Measurements from ENCODE around the gene LIPM. TPM values are rescaled to one million over a fixed set of nuclear protein-coding genes. Genes with fewer than 3 reads are reported as not detected.
A peak's percentile ranks its signal among the peaks of the same experiment; 100 is the strongest.

The LIPM gene
- total RNA-seq, 1 donor = not detected

DNA sequence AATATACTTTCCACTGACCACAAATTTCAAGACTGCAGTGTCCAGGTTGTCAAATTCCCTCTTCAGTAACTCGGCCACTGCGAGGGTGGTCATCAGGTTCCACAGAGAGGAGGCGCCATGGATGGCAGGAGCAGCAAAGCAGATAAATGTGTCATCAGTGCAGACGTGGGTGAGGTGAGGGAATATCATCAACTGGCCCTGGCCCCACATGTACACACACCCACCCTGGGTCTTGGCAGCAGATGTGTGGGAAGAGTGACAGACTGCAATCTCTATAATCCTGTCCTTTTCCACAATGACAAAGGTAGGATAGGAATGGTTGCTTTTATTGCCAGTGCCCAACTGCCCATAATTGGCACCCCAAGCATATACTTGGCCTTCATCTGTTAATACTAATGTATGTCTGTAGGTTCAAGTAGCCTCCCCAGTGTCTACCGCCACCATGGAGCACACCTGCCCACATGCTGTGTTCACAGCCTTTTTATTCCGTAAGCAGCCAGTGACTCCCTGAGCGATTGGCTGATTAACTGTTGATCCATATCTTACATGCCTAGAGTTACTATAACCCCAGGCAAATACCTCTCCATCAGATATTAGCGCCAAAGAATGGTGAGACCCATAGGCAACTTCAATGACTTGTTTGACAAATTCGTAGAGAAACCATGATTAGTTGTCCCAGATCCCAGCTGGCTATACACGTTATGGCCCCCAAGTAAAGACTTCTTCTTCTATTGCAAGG is 16.3 kb upstream of the LIPM start:
- no peak for DNase-seq (ENCODE audit: low read depth)
- TF ChIP-seq, protein P1, sequence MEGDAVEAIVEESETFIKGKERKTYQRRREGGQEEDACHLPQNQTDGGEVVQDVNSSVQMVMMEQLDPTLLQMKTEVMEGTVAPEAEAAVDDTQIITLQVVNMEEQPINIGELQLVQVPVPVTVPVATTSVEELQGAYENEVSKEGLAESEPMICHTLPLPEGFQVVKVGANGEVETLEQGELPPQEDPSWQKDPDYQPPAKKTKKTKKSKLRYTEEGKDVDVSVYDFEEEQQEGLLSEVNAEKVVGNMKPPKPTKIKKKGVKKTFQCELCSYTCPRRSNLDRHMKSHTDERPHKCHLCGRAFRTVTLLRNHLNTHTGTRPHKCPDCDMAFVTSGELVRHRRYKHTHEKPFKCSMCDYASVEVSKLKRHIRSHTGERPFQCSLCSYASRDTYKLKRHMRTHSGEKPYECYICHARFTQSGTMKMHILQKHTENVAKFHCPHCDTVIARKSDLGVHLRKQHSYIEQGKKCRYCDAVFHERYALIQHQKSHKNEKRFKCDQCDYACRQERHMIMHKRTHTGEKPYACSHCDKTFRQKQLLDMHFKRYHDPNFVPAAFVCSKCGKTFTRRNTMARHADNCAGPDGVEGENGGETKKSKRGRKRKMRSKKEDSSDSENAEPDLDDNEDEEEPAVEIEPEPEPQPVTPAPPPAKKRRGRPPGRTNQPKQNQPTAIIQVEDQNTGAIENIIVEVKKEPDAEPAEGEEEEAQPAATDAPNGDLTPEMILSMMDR (IDR thresholded peaks at IDR 0.05; ENCODE audit: insufficient read depth, low read depth, low read length) = no peak
- H3K4me3 ChIP-seq (ENCODE audit: low read depth, low read length) = no peak overlapping the region

- DNase-seq (ENCODE audit: low read depth) = no peak
- TF ChIP-seq, protein P1 (IDR thresholded peaks at IDR 0.05; ENCODE audit: insufficient read depth, low read depth, low read length) = no peak
- no peak overlapping the region for H3K4me3 ChIP-seq (ENCODE audit: low read depth, low read length)
Observed at GRCh38 chr10:88787463-88787862, 15.1 kb upstream of the LIPM start.

DNA sequence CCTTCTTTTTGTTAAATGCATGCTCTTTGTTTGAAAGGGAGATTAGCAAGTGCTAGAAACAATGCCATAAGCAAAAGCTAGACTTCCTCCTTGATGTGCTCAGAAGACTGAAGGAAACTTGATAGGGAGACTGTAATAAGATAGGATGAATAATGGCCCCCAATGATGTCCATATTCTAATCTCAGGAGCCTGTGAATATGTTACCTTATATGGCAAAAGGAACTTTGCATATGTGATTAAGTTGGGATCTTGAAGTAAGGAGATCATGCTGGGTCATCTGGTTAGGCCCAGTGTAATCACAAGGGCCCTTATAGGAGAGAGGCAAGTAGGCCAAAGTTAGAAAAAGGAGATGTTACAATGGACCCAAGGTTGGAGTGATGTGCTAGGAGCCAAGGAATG is 13.6 kb upstream of the LIPM start:
- TF ChIP-seq, protein P1 (IDR thresholded peaks at IDR 0.05; ENCODE audit: insufficient read depth, low read depth, low read length) = no peak
- no peak overlapping the region for H3K4me3 ChIP-seq (ENCODE audit: low read depth, low read length)
- DNase-seq (ENCODE audit: low read depth) = no peak

- H3K4me3 ChIP-seq (ENCODE audit: low read depth, low read length) = no peak overlapping the region
- TF ChIP-seq, protein P1 (IDR thresholded peaks at IDR 0.05; ENCODE audit: insufficient read depth, low read depth, low read length) = peak; percentile 55
- peak; percentile 15 for DNase-seq (ENCODE audit: low read depth)
Observed at GRCh38 chr10:88791924-88792323, 10.6 kb upstream of the LIPM start.

GRCh38 chr10:88792661-88793060 is 9.9 kb upstream of the LIPM start:
- TF ChIP-seq, protein P1 (IDR thresholded peaks at IDR 0.05; ENCODE audit: insufficient read depth, low read depth, low read length) = no peak
- no peak overlapping the region for H3K4me3 ChIP-seq (ENCODE audit: low read depth, low read length)
- DNase-seq (ENCODE audit: low read depth) = peak; percentile 75

DNA sequence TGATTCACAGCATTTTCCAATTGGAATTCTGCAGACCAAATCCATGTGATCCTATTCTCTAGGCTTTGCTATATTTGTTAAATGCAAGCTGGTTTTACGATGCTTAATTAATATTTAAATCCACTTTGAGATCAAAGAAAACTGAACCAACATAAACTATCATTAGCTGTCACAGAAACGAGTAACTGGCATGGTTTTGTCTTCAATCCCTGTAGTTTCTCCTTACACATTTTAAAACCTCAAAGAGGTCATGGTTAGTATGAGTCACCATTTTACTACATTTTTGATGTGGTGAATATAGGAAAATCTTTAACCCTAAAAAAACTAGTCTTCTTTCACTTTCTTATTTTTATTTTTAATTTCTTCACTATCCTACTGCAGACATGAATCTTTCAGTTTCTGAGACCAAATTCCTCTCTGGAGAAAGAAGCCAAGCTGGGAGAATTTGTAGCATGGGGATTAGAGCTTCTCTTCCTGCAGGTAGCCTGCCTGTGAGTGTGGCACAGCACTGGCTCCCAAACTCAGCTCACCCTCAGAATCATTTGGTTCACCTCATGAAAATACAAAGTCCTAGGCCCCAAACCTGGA is 8.7 kb upstream of the LIPM start:
- DNase-seq (ENCODE audit: low read depth) = peak; percentile 54
- H3K4me3 ChIP-seq (ENCODE audit: low read depth, low read length) = no peak overlapping the region
- TF ChIP-seq, protein P1 (IDR thresholded peaks at IDR 0.05; ENCODE audit: insufficient read depth, low read depth, low read length) = no peak

Data from fibroblast of villous mesenchyme (primary cell).